Measurements from ENCODE around the gene WDR93.

- TF ChIP-seq POLR2AphosphoS5 (IDR thresholded peaks at IDR 0.05; ENCODE audit: low read depth, low read length) (no peak), TAF1 (IDR thresholded peaks at IDR 0.05; ENCODE audit: borderline replicate concordance, insufficient read depth, low read length) (no peak), SIN3A (IDR thresholded peaks at IDR 0.05; ENCODE audit: borderline replicate concordance, insufficient read depth, low read length) (no peak)
- TF ChIP-seq, protein P1, sequence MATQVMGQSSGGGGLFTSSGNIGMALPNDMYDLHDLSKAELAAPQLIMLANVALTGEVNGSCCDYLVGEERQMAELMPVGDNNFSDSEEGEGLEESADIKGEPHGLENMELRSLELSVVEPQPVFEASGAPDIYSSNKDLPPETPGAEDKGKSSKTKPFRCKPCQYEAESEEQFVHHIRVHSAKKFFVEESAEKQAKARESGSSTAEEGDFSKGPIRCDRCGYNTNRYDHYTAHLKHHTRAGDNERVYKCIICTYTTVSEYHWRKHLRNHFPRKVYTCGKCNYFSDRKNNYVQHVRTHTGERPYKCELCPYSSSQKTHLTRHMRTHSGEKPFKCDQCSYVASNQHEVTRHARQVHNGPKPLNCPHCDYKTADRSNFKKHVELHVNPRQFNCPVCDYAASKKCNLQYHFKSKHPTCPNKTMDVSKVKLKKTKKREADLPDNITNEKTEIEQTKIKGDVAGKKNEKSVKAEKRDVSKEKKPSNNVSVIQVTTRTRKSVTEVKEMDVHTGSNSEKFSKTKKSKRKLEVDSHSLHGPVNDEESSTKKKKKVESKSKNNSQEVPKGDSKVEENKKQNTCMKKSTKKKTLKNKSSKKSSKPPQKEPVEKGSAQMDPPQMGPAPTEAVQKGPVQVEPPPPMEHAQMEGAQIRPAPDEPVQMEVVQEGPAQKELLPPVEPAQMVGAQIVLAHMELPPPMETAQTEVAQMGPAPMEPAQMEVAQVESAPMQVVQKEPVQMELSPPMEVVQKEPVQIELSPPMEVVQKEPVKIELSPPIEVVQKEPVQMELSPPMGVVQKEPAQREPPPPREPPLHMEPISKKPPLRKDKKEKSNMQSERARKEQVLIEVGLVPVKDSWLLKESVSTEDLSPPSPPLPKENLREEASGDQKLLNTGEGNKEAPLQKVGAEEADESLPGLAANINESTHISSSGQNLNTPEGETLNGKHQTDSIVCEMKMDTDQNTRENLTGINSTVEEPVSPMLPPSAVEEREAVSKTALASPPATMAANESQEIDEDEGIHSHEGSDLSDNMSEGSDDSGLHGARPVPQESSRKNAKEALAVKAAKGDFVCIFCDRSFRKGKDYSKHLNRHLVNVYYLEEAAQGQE (IDR thresholded peaks at IDR 0.05; ENCODE audit: insufficient read depth in 1 of 2, low read depth in 2 of 2, low read length in 2 of 2) = no peak
Measured at GRCh38 chr15:89743594-89743993, 53.0 kb downstream of the WDR93 start.

Data from PFSK-1 (cell line).